Measurements from ENCODE around the gene GSTM3.
"Not testable (repeated sequence)": the region's sequence is repeated elsewhere in the genome, so short reads cannot be mapped to it uniquely, and the experiment has no call there.

GSTM3 gene

DNA sequence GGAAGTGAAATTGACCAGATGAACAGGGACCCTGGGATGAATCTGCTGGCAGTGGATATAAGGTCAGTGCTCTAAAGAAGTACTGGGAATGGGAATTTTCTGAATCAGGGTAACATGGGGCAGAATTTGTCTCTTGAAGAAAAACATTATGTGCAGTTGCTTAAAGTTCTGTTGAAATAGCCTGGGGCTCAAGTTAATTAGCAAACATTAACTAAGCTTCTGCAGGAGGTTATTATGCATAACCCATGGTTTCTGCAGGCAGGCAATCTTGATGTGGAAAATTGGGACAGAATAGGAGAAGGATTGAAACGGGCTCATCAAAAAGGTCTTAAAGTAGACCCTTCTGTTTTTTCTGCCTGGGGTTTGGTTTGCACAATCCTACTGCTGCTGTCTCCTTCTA is 14.8 kb downstream of the GSTM3 start:
- no peak for DNase-seq (ENCODE audit: low read depth)

- DNase-seq (ENCODE audit: low read depth), result no peak
These were observed 15.3 kb downstream of the GSTM3 start for GRCh38 chr1:109725510-109725909.

- DNase-seq (ENCODE audit: low read depth), result no peak
These were observed 15.9 kb downstream of the GSTM3 start for GRCh38 chr1:109724933-109725332.

GRCh38 chr1:109722908-109723691 is 17.7 kb downstream of the GSTM3 start:
- DNase-seq (ENCODE audit: low read depth), result no peak

DNA sequence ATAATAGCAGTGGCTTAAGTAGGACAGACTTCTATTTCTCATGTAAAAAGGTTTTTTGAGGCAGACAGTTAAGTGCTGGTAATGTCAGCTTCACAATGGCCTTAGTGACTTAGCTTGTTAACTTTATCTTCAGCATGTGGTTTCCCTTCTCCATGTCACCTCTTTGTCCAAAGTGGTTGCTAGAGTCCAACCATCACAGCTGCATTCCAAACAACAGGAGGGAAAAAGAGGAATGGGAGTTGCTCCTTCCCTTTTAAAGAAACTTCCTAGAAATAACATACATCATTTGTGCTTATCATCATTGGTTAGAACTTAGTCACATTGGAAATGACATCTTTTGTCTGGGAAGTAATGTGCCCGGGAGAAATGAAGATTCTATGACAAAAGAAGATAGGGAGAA is 18.9 kb downstream of the GSTM3 start:
- DNase-seq (ENCODE audit: low read depth), result no peak

DNA sequence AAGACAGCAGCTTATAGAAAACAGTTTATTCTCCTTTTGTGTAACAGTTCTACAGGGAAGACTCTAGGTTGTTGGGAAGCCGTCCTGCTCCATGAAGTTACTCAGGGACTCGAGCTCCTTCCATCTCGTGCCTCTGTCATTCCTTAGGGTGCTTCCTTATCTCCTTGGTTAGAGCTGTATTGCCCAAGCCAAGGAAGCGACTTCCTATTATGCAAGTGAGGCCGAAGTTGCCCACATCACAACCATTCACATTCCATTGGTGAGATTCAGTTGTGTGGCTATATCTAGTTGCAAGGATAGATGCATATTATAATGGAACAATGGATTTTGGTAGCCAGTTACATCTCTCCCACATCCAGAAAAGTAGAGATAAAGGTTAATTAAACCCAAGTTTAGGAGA is 19.8 kb downstream of the GSTM3 start:
- no peak for DNase-seq (ENCODE audit: low read depth)

- DNase-seq (ENCODE audit: low read depth), result no peak
These were observed 21.5 kb downstream of the GSTM3 start for GRCh38 chr1:109719337-109719837.

- no peak for DNase-seq (ENCODE audit: low read depth)
These were observed 22.3 kb downstream of the GSTM3 start for GRCh38 chr1:109718495-109718894.

DNA sequence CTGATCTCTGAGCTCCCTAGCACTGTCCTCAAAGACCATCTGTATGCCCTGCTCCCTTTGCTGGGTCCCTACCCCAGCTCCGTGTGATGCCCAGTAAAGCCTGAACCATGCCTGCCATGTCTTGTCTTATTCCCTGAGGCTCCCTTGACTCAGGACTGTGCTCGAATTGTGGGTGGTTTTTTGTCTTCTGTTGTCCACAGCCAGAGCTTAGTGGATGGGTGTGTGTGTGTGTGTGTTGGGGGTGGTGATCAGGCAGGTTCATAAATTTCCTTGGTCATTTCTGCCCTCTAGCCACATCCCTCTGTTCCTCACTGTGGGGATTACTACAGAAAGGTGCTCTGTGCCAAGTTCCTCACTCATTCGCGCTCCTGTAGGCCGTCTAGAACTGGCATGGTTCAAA is 23.1 kb downstream of the GSTM3 start:
- no peak for DNase-seq (ENCODE audit: low read depth)

GRCh38 chr1:109716570-109717090 is 24.2 kb downstream of the GSTM3 start:
- no peak for DNase-seq (ENCODE audit: low read depth)

GRCh38 chr1:109716121-109716520 is 24.7 kb downstream of the GSTM3 start:
- no peak for DNase-seq (ENCODE audit: low read depth)

- DNase-seq (ENCODE audit: low read depth), result no peak
These were observed 26.0 kb downstream of the GSTM3 start for GRCh38 chr1:109714661-109715372.

DNA sequence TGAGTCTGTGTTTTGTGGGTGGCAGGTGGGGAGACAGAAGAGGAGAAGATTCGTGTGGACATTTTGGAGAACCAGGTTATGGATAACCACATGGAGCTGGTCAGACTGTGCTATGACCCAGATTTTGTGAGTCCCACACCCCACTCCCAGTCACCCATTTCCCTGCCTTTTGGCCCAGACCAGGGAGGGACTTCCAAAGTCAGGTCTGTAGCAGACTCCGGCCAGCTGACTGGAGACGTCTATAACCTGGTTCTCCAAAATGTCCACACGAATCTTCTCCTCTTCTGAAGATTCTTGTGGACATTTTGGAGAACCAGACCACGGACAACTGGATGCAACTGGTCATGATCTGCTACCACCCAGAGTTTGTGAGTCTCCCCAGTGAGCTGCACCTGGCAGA is 27.2 kb downstream of the GSTM3 start:
- no peak for DNase-seq (ENCODE audit: low read depth)

DNA sequence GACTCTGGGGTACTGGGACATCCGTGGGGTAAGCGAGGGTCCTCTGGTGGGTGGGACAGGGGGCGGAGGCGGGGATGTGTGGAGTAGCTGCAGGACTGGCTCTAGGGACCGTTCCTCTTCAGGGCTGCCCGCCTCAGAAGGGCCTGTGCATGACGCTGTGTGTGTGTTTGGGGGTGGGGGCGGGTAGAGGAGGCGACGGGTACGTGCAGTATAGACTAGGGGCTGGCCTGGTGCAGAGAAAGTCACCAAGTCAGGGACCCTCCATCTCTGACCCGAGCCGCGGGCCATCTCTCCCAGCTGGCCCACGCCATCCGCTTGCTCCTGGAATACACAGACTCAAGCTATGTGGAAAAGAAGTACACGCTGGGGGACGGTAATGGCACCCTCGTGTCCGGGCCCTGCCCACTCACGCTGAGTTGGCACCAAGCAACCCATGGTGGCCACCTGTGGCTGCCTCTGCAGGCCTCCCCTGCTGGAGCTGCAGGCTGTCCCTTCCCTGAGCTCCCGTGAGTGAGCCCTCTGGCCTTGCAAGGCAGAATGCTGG is 28.4 kb downstream of the GSTM3 start:
- DNase-seq (ENCODE audit: low read depth), result no peak

DNA sequence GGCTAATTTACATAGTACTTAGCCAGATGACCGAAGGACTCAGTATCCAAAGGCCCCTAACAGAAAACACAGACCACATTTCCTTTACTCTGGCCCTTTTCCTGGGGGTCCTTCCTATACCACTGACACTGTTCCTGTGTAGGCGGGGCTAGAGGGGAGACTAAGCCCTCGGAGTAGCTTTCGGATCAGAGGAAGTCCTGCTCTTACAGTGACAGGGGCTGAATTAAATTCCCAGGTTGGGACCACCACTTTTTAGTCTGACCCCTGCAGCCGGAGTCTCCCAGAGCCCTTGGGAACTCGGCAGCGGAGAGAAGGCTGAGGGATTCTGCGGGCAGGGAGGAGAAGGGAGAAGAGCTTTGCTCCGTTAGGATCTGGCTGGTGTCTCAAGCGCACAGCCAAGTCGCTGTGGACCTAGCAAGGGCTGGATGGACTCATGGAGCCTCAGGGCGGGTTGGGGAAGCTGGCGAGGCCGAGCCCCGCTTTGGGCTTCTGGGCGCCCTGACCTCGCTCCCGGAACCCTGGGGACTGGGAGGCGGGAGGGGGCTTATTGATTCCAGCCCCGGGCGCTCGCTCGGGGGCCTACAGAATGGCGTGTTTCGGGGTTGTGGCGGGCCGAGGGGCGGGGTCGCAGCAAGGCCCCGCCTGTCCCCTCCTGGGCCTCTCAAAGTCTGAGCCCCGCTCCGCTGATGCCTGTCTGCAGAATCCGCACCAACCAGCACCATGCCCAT is 29.1 kb downstream of the GSTM3 start, which contains the start of gene GSTM5:
GSTM5 (plus strand) TSS at position 659 of the 728 bp plus-strand sequence; CDS start at position 721, 62 bp downstream.
- DNase-seq (ENCODE audit: low read depth), result not testable (repeated sequence)

DNA sequence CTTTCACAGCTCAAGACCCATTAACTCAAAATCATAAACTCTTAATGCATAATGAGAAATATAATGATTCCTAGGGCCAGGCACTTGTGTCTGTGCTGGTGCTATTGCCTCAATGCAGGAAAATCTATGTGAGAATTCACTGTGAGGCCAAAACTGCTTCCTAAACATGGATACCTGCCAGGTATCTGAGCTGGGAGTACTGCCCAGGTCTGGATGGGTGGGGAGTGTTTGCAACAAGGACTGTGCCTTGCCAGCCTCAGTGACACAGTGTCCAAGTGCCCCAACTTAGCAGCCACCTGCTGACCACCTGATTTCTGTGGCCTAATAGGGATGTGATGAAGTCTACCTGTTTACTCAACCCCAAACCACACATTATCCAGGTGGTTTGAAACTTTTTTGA is 31.0 kb downstream of the GSTM3 start:
- DNase-seq (ENCODE audit: low read depth), result not testable (repeated sequence)

GRCh38 chr1:109708949-109709348 is 31.9 kb downstream of the GSTM3 start:
- not testable (repeated sequence) for DNase-seq (ENCODE audit: low read depth)

GRCh38 chr1:109705411-109705810 is 35.4 kb downstream of the GSTM3 start:
- no peak for DNase-seq (ENCODE audit: low read depth)

DNA sequence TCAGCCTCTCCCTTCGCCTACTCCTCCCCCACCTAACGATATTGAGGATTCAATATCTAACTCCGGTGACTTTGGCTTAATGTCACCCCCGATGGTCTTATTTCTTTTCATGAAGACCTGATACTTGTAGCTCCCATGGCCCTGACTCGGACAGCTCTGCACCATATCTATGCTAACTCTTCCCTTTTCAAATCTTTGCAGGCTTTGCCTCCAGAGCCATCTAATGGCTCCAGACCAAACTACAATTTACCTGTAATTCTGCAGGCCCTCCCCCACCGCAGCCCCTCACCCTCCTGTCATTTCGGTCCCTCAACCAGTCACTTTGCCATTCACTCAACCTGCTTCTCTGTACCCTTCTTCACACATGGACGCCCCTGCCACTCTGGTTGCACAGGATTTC is 36.7 kb downstream of the GSTM3 start:
- no peak for DNase-seq (ENCODE audit: low read depth)

DNA sequence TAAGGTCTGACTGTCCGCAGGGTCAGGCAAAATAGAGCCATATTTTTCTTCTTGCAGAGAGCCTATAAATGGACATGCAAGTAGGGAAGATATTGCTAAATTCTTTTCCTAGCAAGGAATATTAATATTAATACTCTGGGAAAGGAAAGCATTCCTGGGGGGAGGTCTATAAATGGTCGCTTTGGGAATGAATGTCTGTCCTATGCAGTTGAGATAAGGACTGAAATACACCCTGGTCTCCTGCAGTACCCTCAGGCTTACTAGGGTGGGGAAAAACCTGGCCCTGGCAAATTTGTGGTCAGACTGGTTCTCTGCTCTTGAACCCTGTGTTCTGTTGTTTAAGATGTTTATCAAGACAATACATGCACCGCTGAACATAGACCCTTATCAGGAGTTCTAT is 37.9 kb downstream of the GSTM3 start:
- DNase-seq (ENCODE audit: low read depth), result not testable (repeated sequence)

DNA sequence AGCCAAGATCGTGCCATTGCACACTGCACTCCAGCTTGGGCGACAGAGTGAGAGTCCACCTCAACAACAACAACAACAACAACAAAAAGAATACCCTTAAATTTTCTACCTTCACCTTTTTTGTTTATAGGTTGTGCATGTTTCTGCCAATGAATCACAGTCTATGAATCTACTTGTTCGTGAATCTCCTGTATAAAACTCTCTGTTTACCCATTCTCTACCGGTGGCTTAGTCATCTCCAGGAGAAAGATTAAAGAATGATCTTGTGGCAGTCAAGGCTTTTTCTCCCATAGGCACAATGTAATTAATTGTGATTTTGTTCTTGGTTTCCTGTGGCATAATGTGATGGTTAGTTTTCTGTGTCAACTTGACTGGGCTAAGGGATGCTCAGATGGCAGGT is 43.0 kb downstream of the GSTM3 start:
- not testable (repeated sequence) for DNase-seq (ENCODE audit: low read depth)

GRCh38 chr1:109697066-109697465 is 43.8 kb downstream of the GSTM3 start:
- DNase-seq (ENCODE audit: low read depth), result no peak

Data from stimulated activated CD8-positive, alpha-beta memory T cell treated with anti-CD3 and anti-CD28 coated beads, Interleukin-15, amount 100 ng/mL, for 24 hours (primary cell).